OCI-LY3 (cell line): ENCODE measurements around the gene NBPF3.
"Not testable (repeated sequence)": the region's sequence is repeated elsewhere in the genome, so short reads cannot be mapped to it uniquely, and the experiment has no call there.

Source experiments
- H2AFZ ChIP-seq: fragments of 200-600, 300-600 bp; shearing (Covaris generic); 2 replicates; pipeline ENCODE4 v1.6.0; 2014; ENCODE audit warnings: antibody characterized with exemption, low read depth, low read length
- H3K27ac ChIP-seq: fragments of 200-600, 300-600 bp; sonication (generic); 2 replicates; pipeline ENCODE4 v1.5.1; 2014; ENCODE audit warnings: mild to moderate bottlenecking, low read length, moderate library complexity, mixed read lengths
- H3K27me3 ChIP-seq: fragments of 200-600, 300-600 bp; sonication (generic); 2 replicates; pipeline ENCODE4 v1.6.1; 2014; ENCODE audit warnings: low read depth, low read length, mixed read lengths
- H3K36me3 ChIP-seq: fragments of 200-600, 300-600 bp; sonication (generic); replicated peaks from 2 replicates; pipeline ENCODE3; 2014; ENCODE audit warnings: low read depth, low read length, mixed read lengths
- H3K4me1 ChIP-seq: fragments of 300-600, 200-600 bp; sonication (generic); 2 replicates; pipeline ENCODE4 v1.6.1; 2014; ENCODE audit warnings: low read length, mixed read lengths
- H3K4me2 ChIP-seq: fragments of 200-600, 300-600 bp; sonication (generic); 2 replicates; pipeline ENCODE4 v1.6.1; 2014; ENCODE audit warnings: low read length, mixed read lengths
- H3K4me3 ChIP-seq: fragments of 300-600, 200-600 bp; sonication (generic); 2 replicates; pipeline ENCODE4 v1.5.1; 2014; ENCODE audit warnings: antibody characterized with exemption, mild to moderate bottlenecking, low read length, moderate library complexity
- H3K79me2 ChIP-seq: fragments of 300-600, 200-600 bp; shearing (Covaris generic); 2 replicates; pipeline ENCODE4 v1.6.1; 2014; ENCODE audit warnings: mild to moderate bottlenecking, low read length, mixed read lengths
- H3K9ac ChIP-seq: fragments of 300-600, 200-600 bp; shearing (Covaris generic); 2 replicates; pipeline ENCODE4 v1.6.0; 2014; ENCODE audit warnings: mild to moderate bottlenecking, low read length, moderate library complexity
- H3K9me3 ChIP-seq: fragments of 200-600, 300-600 bp; shearing (Covaris generic); 2 replicates; pipeline ENCODE4 v1.6.1; 2014; ENCODE audit warnings: low read length, mixed read lengths; ENCODE audit not compliant: insufficient read depth
- H4K20me1 ChIP-seq: fragments of 200-600, 300-600 bp; sonication (generic); 2 replicates; pipeline ENCODE4 v1.6.1; 2016; ENCODE audit warnings: low read length, mixed read lengths; ENCODE audit not compliant: insufficient read depth
- CTCF ChIP-seq: fragments of 200-600, 300-600 bp; sonication (generic); IDR thresholded peaks from 2 replicates; pipeline ENCODE4 v1.5.1; 2014; ENCODE audit warnings: antibody characterized with exemption, low read length, low read depth
- EZH2phosphoT487 ChIP-seq: fragments of 200-600 bp; shearing (Covaris generic); IDR thresholded peaks from 2 replicates; pipeline ENCODE4 v1.6.1; 2018; ENCODE audit warnings: antibody characterized with exemption, mixed run types, low read depth

NBPF3 gene

DNA sequence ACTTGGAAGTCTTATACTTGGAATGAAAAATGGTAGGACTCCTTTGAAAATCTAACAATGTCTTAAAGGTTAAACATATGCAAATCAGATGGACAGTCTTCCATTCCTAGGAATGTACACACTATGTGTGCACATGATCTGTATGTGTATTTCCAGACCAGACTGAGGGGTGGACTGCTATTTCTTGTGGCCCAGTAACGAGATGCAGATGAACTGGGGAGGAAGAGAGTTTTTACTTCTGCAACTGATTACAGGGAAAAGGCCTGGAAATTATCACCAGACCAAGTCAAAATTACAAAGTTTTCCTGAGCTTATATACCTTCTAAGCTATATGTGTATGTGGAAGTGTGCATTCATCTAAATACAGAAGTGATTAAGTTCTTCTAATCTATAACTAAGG lies 17.7 kb downstream of the NBPF3 start:
- H2AFZ ChIP-seq, result no peak overlapping the region
- no peak overlapping the region for H3K4me3 ChIP-seq
- TF ChIP-seq CTCF (no peak), EZH2phosphoT487 (no peak)
- no peaks in the 10 kb centered on the region for H3K9me3 ChIP-seq
- H3K27me3 ChIP-seq, result no peaks in the 10 kb centered on the region
- no peak overlapping the region for H3K9ac ChIP-seq
- H4K20me1 ChIP-seq, result no peaks in the 10 kb centered on the region
- H3K36me3 ChIP-seq, result no peaks in the 10 kb centered on the region
- no peaks in the 10 kb centered on the region for H3K4me1 ChIP-seq
- H3K79me2 ChIP-seq, result no peaks in the 10 kb centered on the region
- no peak overlapping the region for H3K4me2 ChIP-seq
- H3K27ac ChIP-seq, result no peak overlapping the region

GRCh38 chr1:21465127-21465526 lies 25.2 kb downstream of the NBPF3 start:
- H3K9me3 ChIP-seq, H3K36me3 ChIP-seq, H3K79me2 ChIP-seq, H3K27ac ChIP-seq, H3K4me3 ChIP-seq, H4K20me1 ChIP-seq, H3K4me1 ChIP-seq, H3K4me2 ChIP-seq, H2AFZ ChIP-seq, H3K9ac ChIP-seq, H3K27me3 ChIP-seq: not testable (repeated sequence)

DNA sequence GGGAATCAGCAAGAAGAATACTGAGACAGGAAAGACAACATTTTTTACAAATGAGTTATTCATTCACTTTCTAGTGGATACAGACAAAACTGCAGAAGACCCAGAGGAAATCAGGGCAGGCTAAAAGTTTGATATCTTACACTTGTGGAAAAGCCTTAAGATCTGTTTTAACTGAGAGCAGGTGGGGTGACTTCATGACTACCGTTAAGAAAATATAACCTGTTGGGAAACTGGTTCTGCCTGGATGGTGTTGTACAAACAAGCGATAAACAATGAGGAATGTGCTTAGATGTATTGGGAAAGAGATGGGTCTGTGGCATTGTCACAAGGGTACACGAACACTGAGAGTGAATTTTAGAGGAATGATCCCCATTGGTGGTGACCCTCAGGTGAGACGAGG lies 28.0 kb downstream of the NBPF3 start:
- H3K27me3 ChIP-seq, H4K20me1 ChIP-seq, H3K36me3 ChIP-seq, H2AFZ ChIP-seq, H3K4me1 ChIP-seq, H3K27ac ChIP-seq, H3K9me3 ChIP-seq, H3K9ac ChIP-seq, H3K4me3 ChIP-seq, H3K79me2 ChIP-seq, H3K4me2 ChIP-seq: not testable (repeated sequence)

GRCh38 chr1:21468599-21468998 lies 28.7 kb downstream of the NBPF3 start:
- Histone ChIP-seq H3K36me3 (no peaks in the 10 kb centered on the region), H3K9ac (no peak overlapping the region), H4K20me1 (no peaks in the 10 kb centered on the region), H3K27me3 (no peaks in the 10 kb centered on the region), H3K27ac (no peak overlapping the region), H3K79me2 (no peaks in the 10 kb centered on the region), H3K4me2 (no peak overlapping the region), H3K9me3 (no peaks in the 10 kb centered on the region), H3K4me3 (no peak overlapping the region), H3K4me1 (no peaks in the 10 kb centered on the region), H2AFZ (no peak overlapping the region)
- TF ChIP-seq CTCF, result peak; percentile 27; the same call in 1 of the 2 replicates
- TF ChIP-seq EZH2phosphoT487, result no peak

DNA sequence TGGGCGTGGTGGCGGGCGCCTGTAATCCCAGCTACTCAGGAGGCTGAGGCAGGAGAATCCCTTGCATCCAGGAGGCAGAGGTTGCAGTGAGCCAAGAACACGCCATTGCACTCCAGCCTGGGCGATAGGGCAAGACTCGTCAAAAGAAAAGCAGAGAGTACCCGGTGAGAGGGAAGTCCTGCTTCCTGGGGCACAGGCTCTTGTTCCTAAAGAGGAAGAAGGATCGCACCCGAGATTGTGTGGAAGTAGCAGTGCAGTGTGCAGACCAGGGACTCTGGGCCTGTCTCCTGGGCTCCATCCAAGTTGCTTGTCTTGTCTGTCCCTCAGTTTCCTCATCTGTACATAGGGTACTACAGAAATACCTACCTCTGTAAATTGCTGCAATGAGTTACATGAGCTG lies 29.6 kb downstream of the NBPF3 start:
- no peaks in the 10 kb centered on the region for H3K9me3 ChIP-seq
- H3K79me2 ChIP-seq, result no peaks in the 10 kb centered on the region
- TF ChIP-seq EZH2phosphoT487, result no peak
- no peaks in the 10 kb centered on the region for H4K20me1 ChIP-seq
- H3K36me3 ChIP-seq, result no peaks in the 10 kb centered on the region
- no peak overlapping the region for H3K9ac ChIP-seq
- H2AFZ ChIP-seq, result no peak overlapping the region
- no peaks in the 10 kb centered on the region for H3K4me1 ChIP-seq
- H3K27ac ChIP-seq, result no peak overlapping the region
- H3K27me3 ChIP-seq, result no peaks in the 10 kb centered on the region
- H3K4me2 ChIP-seq, result no peak overlapping the region
- H3K4me3 ChIP-seq, result no peak overlapping the region

- TF ChIP-seq EZH2phosphoT487 (no peak), CTCF (no peak)
- no peak overlapping the region for H3K4me2 ChIP-seq
- H3K4me3 ChIP-seq, result no peak overlapping the region
- H3K4me1 ChIP-seq, result no peaks in the 10 kb centered on the region
- no peak overlapping the region for H2AFZ ChIP-seq
- H3K36me3 ChIP-seq, result no peaks in the 10 kb centered on the region
- H3K9me3 ChIP-seq, result no peaks in the 10 kb centered on the region
- no peaks in the 10 kb centered on the region for H4K20me1 ChIP-seq
- no peak overlapping the region for H3K9ac ChIP-seq
- H3K27ac ChIP-seq, result no peak overlapping the region
- no peaks in the 10 kb centered on the region for H3K79me2 ChIP-seq
- H3K27me3 ChIP-seq, result no peaks in the 10 kb centered on the region
These were observed 32.9 kb downstream of the NBPF3 start for GRCh38 chr1:21472861-21473260.
